Measurements from ENCODE around the gene TMEM117. TPM values are rescaled to one million over a fixed set of nuclear protein-coding genes. Genes with fewer than 3 reads are reported as not detected.

TMEM117 gene
- total RNA-seq, 1 donor from 2014 or later, result not detected

GRCh38 chr12:44307506-44308168 is 471.8 kb downstream of the TMEM117 start:
- Mint-ChIP-seq H3K4me1 (ENCODE audit: low read depth, unreplicated experiment) (no peaks in the 10 kb centered on the region), H3K36me3 (ENCODE audit: unreplicated experiment) (no peaks in the 10 kb centered on the region), H3K9me3 (ENCODE audit: unreplicated experiment) (no peaks in the 10 kb centered on the region), H3K27ac (ENCODE audit: unreplicated experiment) (no peak overlapping the region), H3K4me3 (ENCODE audit: unreplicated experiment) (no peak overlapping the region), H3K27me3 (ENCODE audit: unreplicated experiment) (no peaks in the 10 kb centered on the region)
- TF ChIP-seq CTCF (IDR thresholded peaks at IDR 0.05; ENCODE audit: partially characterized antibody, unreplicated experiment), result no peak
- DNase-seq, result no peak

GRCh38 chr12:44313188-44313587 is 477.3 kb downstream of the TMEM117 start:
- no peak for DNase-seq
- Mint-ChIP-seq H3K9me3 (ENCODE audit: unreplicated experiment) (peaks cover 4% of the 10 kb centered on the region), H3K27ac (ENCODE audit: unreplicated experiment) (no peak overlapping the region), H3K27me3 (ENCODE audit: unreplicated experiment) (no peaks in the 10 kb centered on the region), H3K36me3 (ENCODE audit: unreplicated experiment) (no peaks in the 10 kb centered on the region), H3K4me3 (ENCODE audit: unreplicated experiment) (no peak overlapping the region), H3K4me1 (ENCODE audit: low read depth, unreplicated experiment) (no peaks in the 10 kb centered on the region)
- TF ChIP-seq CTCF (IDR thresholded peaks at IDR 0.05; ENCODE audit: partially characterized antibody, unreplicated experiment), result no peak

DNA sequence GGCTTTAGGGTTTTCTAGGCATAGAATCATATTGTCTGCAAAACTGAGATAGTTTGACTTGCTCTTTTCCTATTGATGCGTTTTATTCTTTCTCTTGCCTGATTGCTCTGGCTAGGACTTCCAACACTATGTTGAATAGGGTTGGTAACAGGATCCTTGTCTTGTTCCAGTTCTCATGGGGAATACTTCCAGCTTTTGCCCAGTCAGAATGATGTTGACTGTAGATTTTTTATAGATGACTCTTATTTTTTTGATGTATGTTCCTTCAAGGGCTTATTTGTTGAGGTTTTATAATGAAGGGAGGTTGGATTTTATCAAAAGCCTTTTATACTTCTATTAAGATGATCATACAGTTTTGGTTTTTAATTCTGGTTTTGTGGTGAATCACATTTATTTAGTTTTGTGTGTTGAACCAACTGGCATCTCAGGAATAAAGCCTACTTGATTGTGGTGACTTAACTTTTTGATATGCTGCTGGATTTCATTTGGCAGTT is 478.2 kb downstream of the TMEM117 start:
- Mint-ChIP-seq H3K27me3 (ENCODE audit: unreplicated experiment) (no peaks in the 10 kb centered on the region), H3K4me1 (ENCODE audit: low read depth, unreplicated experiment) (no peaks in the 10 kb centered on the region), H3K36me3 (ENCODE audit: unreplicated experiment) (no peaks in the 10 kb centered on the region), H3K9me3 (ENCODE audit: unreplicated experiment) (peaks cover 4% of the 10 kb centered on the region), H3K4me3 (ENCODE audit: unreplicated experiment) (no peak overlapping the region), H3K27ac (ENCODE audit: unreplicated experiment) (no peak overlapping the region)
- no peak for DNase-seq
- TF ChIP-seq CTCF (IDR thresholded peaks at IDR 0.05; ENCODE audit: partially characterized antibody, unreplicated experiment), result no peak

DNA sequence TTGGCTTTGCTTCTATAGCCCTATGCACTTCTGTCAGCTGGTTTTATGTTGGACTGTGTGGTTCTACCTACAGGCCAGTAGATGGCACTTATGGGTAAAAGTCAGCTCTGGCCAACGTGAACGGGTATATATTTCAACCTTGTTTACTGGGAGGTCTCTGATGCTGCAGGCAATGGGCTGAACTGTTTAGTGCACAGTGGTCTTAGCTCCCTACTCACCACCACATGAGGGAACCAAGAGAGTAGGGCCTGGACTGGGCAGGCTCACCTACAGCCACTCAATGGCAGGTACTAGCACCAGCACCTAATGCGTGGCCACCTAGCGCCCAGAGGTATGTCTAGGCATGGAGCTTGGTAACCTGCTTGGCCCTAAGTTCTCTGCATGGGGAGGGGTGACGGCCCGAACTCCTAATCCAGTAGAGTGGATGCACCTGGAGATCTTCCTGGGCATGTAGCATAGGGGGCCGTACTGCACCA is 481.8 kb downstream of the TMEM117 start:
- Mint-ChIP-seq H3K36me3 (ENCODE audit: unreplicated experiment) (no peaks in the 10 kb centered on the region), H3K27ac (ENCODE audit: unreplicated experiment) (no peak overlapping the region), H3K9me3 (ENCODE audit: unreplicated experiment) (peaks cover 7% of the 10 kb centered on the region), H3K4me1 (ENCODE audit: low read depth, unreplicated experiment) (no peaks in the 10 kb centered on the region), H3K27me3 (ENCODE audit: unreplicated experiment) (no peaks in the 10 kb centered on the region), H3K4me3 (ENCODE audit: unreplicated experiment) (no peak overlapping the region)
- peak; percentile 66 for TF ChIP-seq CTCF (IDR thresholded peaks at IDR 0.05; ENCODE audit: partially characterized antibody, unreplicated experiment)
- no peak for DNase-seq

GRCh38 chr12:44331269-44331668 is 495.4 kb downstream of the TMEM117 start:
- Mint-ChIP-seq H3K4me1 (ENCODE audit: low read depth, unreplicated experiment) (no peaks in the 10 kb centered on the region), H3K27ac (ENCODE audit: unreplicated experiment) (no peak overlapping the region), H3K27me3 (ENCODE audit: unreplicated experiment) (no peaks in the 10 kb centered on the region), H3K9me3 (ENCODE audit: unreplicated experiment) (no peaks in the 10 kb centered on the region), H3K4me3 (ENCODE audit: unreplicated experiment) (no peak overlapping the region), H3K36me3 (ENCODE audit: unreplicated experiment) (no peaks in the 10 kb centered on the region)
- TF ChIP-seq CTCF (IDR thresholded peaks at IDR 0.05; ENCODE audit: partially characterized antibody, unreplicated experiment), result no peak
- DNase-seq, result no peak

Data from glutamatergic neuron (in vitro differentiated cells).